ENCODE results near the gene NREP. TPM values are rescaled to one million over a fixed set of nuclear protein-coding genes. Genes with fewer than 3 reads are reported as not detected.
A peak's percentile ranks its signal among the peaks of the same experiment; 100 is the strongest.

The NREP gene
- total RNA-seq, 1 donor from 2014 or later = 19.3 TPM

- no peak overlapping the region for H3K4me3 ChIP-seq
- intact Hi-C loops (cut with DNase I) = no loop called here
- no peaks in the 10 kb centered on the region for H3K36me3 ChIP-seq
- H3K27me3 ChIP-seq = no peaks in the 10 kb centered on the region
- no peaks in the 10 kb centered on the region for H3K9me3 ChIP-seq
- H3K27ac ChIP-seq = no peak overlapping the region
- ATAC-seq (no peak), DNase-seq (no peak)
- TF ChIP-seq CTCF (IDR thresholded peaks at IDR 0.05) = no peak
- H3K4me1 ChIP-seq = no peaks in the 10 kb centered on the region
These were observed 8.9 kb upstream of the NREP start for GRCh38 chr5:111765613-111766571.

GRCh38 chr5:111764019-111764418 is 7.0 kb upstream of the NREP start:
- no peak for TF ChIP-seq CTCF (IDR thresholded peaks at IDR 0.05)
- ATAC-seq (no peak), DNase-seq (no peak)
- intact Hi-C loops (cut with DNase I) = no loop called here
- H3K4me3 ChIP-seq = no peak overlapping the region
- no peaks in the 10 kb centered on the region for H3K36me3 ChIP-seq
- no peaks in the 10 kb centered on the region for H3K9me3 ChIP-seq
- H3K27ac ChIP-seq = no peak overlapping the region
- no peaks in the 10 kb centered on the region for H3K27me3 ChIP-seq
- no peaks in the 10 kb centered on the region for H3K4me1 ChIP-seq

GRCh38 chr5:111762895-111763294 is 5.9 kb upstream of the NREP start:
- intact Hi-C loops (cut with DNase I) = no loop called here
- no peak overlapping the region for H3K4me3 ChIP-seq
- H3K9me3 ChIP-seq = no peaks in the 10 kb centered on the region
- H3K4me1 ChIP-seq = no peaks in the 10 kb centered on the region
- no peaks in the 10 kb centered on the region for H3K27me3 ChIP-seq
- TF ChIP-seq CTCF (IDR thresholded peaks at IDR 0.05) = no peak
- H3K27ac ChIP-seq = no peak overlapping the region
- H3K36me3 ChIP-seq = no peaks in the 10 kb centered on the region
- DNase-seq (no peak), ATAC-seq (no peak)

DNA sequence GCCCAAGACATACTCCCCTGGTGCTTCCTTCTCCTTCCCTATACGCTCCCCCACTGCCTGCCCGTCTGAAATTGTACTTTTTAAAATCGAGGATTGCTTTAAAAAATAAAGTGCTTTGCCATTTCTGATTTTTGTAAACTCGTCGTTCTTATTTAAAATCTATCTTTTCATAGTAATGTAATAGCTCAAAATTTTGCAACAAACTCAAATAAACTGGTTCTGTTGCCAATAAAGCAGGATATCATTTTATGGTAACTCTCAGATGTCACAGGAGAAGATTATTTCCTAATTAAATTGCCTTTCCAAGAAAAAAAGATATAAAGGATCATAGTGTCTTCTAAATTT is 1.3 kb upstream of the NREP start:
- Histone ChIP-seq H3K36me3 (no peaks in the 10 kb centered on the region), H3K9me3 (no peaks in the 10 kb centered on the region), H3K27ac (peak overlapping the region; percentile 87), H3K4me3 (peak overlapping the region; percentile 65), H3K4me1 (peaks cover 13% of the 10 kb centered on the region), H3K27me3 (no peaks in the 10 kb centered on the region)
- intact Hi-C loops (cut with DNase I) = no loop called here
- TF ChIP-seq CTCF (IDR thresholded peaks at IDR 0.05) = no peak
- no peak for DNase-seq
- ATAC-seq = no peak

- ATAC-seq (peak; percentile 89), DNase-seq (peak; percentile 96)
- Histone ChIP-seq H3K36me3 (no peaks in the 10 kb centered on the region), H3K27ac (peak overlapping the region; percentile 87), H3K4me1 (peaks cover 13% of the 10 kb centered on the region), H3K9me3 (no peaks in the 10 kb centered on the region), H3K27me3 (no peaks in the 10 kb centered on the region), H3K4me3 (peak overlapping the region; percentile 65)
- peak; percentile 30 for TF ChIP-seq CTCF (IDR thresholded peaks at IDR 0.05)
- intact Hi-C loops (cut with DNase I) = no loop called here
These were observed 625 bp upstream of the NREP start for GRCh38 chr5:111757355-111758283.

All from upper lobe of right lung (tissue), 1 donor.